HEK293T (cell line): ENCODE data around the gene GAP43.
"Not testable (repeated sequence)": the region's sequence is repeated elsewhere in the genome, so short reads cannot be mapped to it uniquely, and the experiment has no call there.

Source experiments
- CTCF ChIA-PET: fragments of 350-600 bp; formaldehyde crosslinking; extraction: SDS; loops from one replicate; lab custom pipeline; 2021; ENCODE audit warnings: antibody characterized with exemption, inconsistent platforms; lab: Yijun Ruan, JAX
- POLR2A ChIA-PET: fragments of 350-600 bp; formaldehyde crosslinking; extraction: SDS; loops from one replicate; lab custom pipeline; 2020; ENCODE audit warnings: antibody characterized with exemption, inconsistent platforms; lab: Yijun Ruan, JAX
- DNase-seq: peaks from one replicate; pipeline ENCODE4 v3.0.0; 2012; ENCODE audit warnings: mixed read lengths; ENCODE audit errors: extremely low spot score
- ARNT ChIP-seq: fragments of 450-650 bp; IDR thresholded peaks from 2 replicates; pipeline ENCODE4 v1.6.1; 2017; ENCODE audit warnings: mild to moderate bottlenecking
- BHLHE40 ChIP-seq: fragments of 450-650 bp; IDR thresholded peaks from 2 replicates; pipeline ENCODE4 v1.6.1; 2016; ENCODE audit warnings: mild to moderate bottlenecking, moderate library complexity, borderline replicate concordance
- CTBP1 ChIP-seq: fragments of 450-650 bp; IDR thresholded peaks from 2 replicates; pipeline ENCODE4 v1.6.1; 2016; ENCODE audit warnings: borderline replicate concordance
- ELF4 ChIP-seq: fragments of 450-650 bp; IDR thresholded peaks from 2 replicates; pipeline ENCODE4 v1.6.1; 2017; ENCODE audit warnings: antibody characterized with exemption
- FOXA1 ChIP-seq: fragments of 450-650 bp; IDR thresholded peaks from 2 replicates; pipeline ENCODE4 v1.6.1; 2016; ENCODE audit warnings: mild to moderate bottlenecking
- FOXK2 ChIP-seq: fragments of 450-650 bp; IDR thresholded peaks from 2 replicates; pipeline ENCODE4 v1.6.1; 2016; ENCODE audit warnings: mild to moderate bottlenecking
- FOXM1 ChIP-seq: fragments of 450-650 bp; IDR thresholded peaks from 2 replicates; pipeline ENCODE4 v1.6.1; 2017; ENCODE audit warnings: mild to moderate bottlenecking, borderline replicate concordance
- HDGF ChIP-seq: fragments of 450-650 bp; IDR thresholded peaks from 2 replicates; pipeline ENCODE4 v1.6.1; 2017; ENCODE audit warnings: antibody characterized with exemption, borderline replicate concordance
- L3MBTL2 ChIP-seq: fragments of 450-650 bp; conservative IDR thresholded peaks from 2 replicates; pipeline ENCODE4 v1.6.1; 2016; ENCODE audit warnings: mild to moderate bottlenecking
- LEF1 ChIP-seq: fragments of 450-650 bp; IDR thresholded peaks from 2 replicates; pipeline ENCODE4 v1.6.1; 2017; ENCODE audit warnings: mild to moderate bottlenecking, borderline replicate concordance
- NFRKB ChIP-seq: fragments of 450-650 bp; IDR thresholded peaks from 2 replicates; pipeline ENCODE4 v1.6.1; 2016; ENCODE audit warnings: mild to moderate bottlenecking, moderate library complexity
- PKNOX1 ChIP-seq: fragments of 450-650 bp; IDR thresholded peaks from 2 replicates; pipeline ENCODE4 v1.6.1; 2016
- SP1 ChIP-seq: fragments of 450-650 bp; IDR thresholded peaks from 2 replicates; pipeline ENCODE4 v1.6.1; 2017
- SUZ12 ChIP-seq: fragments of 450-650 bp; IDR thresholded peaks from 2 replicates; pipeline ENCODE4 v1.6.1; 2016; ENCODE audit warnings: mild to moderate bottlenecking
- TARDBP ChIP-seq: fragments of 450-650 bp; IDR thresholded peaks from 2 replicates; pipeline ENCODE4 v1.6.1; 2016
- ZNF384 ChIP-seq: fragments of 450-650 bp; IDR thresholded peaks from 2 replicates; pipeline ENCODE4 v1.6.1; 2016

Gene GAP43

GRCh38 chr3:115720983-115721382, 97.7 kb downstream of the GAP43 start:
- ChIA-PET CTCF (no interaction called here), POLR2A (no interaction called here)
- DNase-seq = no peak
- TF ChIP-seq TARDBP (no peak), FOXK2 (no peak), SP1 (no peak), ARNT (no peak), ELF4 (no peak), ZNF384 (no peak)

GRCh38 chr3:115725800-115726199, 102.5 kb downstream of the GAP43 start:
- POLR2A ChIA-PET = no interaction called here
- CTCF ChIA-PET = no interaction called here

GRCh38 chr3:115727135-115727534, 103.8 kb downstream of the GAP43 start:
- TF ChIP-seq FOXK2 (no peak), L3MBTL2 (no peak), SP1 (no peak), NFRKB (no peak), ELF4 (no peak)
- CTCF ChIA-PET = no interaction called here
- DNase-seq = no peak
- POLR2A ChIA-PET = no interaction called here

More at GRCh38 chr3:115725800-115726199, 102.5 kb downstream of the GAP43 start:
- no peak for DNase-seq
- TF ChIP-seq HDGF (no peak), TARDBP (no peak), FOXM1 (no peak), ZNF384 (no peak), ARNT (no peak), BHLHE40 (no peak), CTBP1 (no peak), LEF1 (no peak), NFRKB (no peak)

GRCh38 chr3:115728013-115728412, 104.7 kb downstream of the GAP43 start:
- POLR2A ChIA-PET = no interaction called here

GRCh38 chr3:115736341-115736740, 113.0 kb downstream of the GAP43 start:
- POLR2A ChIA-PET, DNase-seq, CTCF ChIA-PET: not testable (repeated sequence)

More at GRCh38 chr3:115728013-115728412, 104.7 kb downstream of the GAP43 start:
- no peak for DNase-seq
- TF ChIP-seq HDGF (no peak), LEF1 (no peak), ZNF384 (no peak), CTBP1 (no peak), PKNOX1 (no peak), L3MBTL2 (no peak)
- CTCF ChIA-PET = no interaction called here

GRCh38 chr3:115741650-115742049, 118.3 kb downstream of the GAP43 start:
- no peak for DNase-seq
- TF ChIP-seq FOXK2 (no peak), FOXM1 (no peak), L3MBTL2 (no peak), NFRKB (no peak), SP1 (no peak), BHLHE40 (no peak), ZNF384 (no peak), CTBP1 (no peak), PKNOX1 (no peak), TARDBP (no peak), ARNT (no peak), ELF4 (no peak), HDGF (no peak), SUZ12 (no peak), LEF1 (no peak), FOXA1 (no peak)
- POLR2A ChIA-PET = no interaction called here
- CTCF ChIA-PET = no interaction called here

- POLR2A ChIA-PET, CTCF ChIA-PET, DNase-seq: not testable (repeated sequence)
Measured at GRCh38 chr3:115744516-115744915, 121.2 kb downstream of the GAP43 start.

- DNase-seq, CTCF ChIA-PET, POLR2A ChIA-PET: not testable (repeated sequence)
Measured at GRCh38 chr3:115752978-115753377, 129.7 kb downstream of the GAP43 start.

- CTCF ChIA-PET = no interaction called here
- POLR2A ChIA-PET = no interaction called here
- no peak for DNase-seq
- TF ChIP-seq PKNOX1 (no peak), SP1 (no peak), FOXM1 (no peak), ELF4 (no peak)
Measured at GRCh38 chr3:115758076-115758763, 134.9 kb downstream of the GAP43 start.
